Measurements from ENCODE around the gene PKD1L1. TPM values are rescaled to one million over a fixed set of nuclear protein-coding genes. Genes with fewer than 3 reads are reported as not detected.

Gene PKD1L1
- total RNA-seq, 1 experiment from 2014 or later = 0.07 TPM

- ChIA-PET POLR2A (interaction anchor here (0.7 kb wide), 1 partner anchor 473 kb away, joined by 5 read pairs; no protein-coding TSS in a partner anchor), CTCF (interaction anchor here (1.8 kb wide), 1 partner anchor 541 kb away, joined by 4 read pairs; no protein-coding TSS in a partner anchor)
- DNase-seq (ENCODE audit: low spot score) (no peak), ATAC-seq (no peak)
- no peak overlapping the region for H3K4me3 Mint-ChIP-seq
- H3K9me3 Mint-ChIP-seq = no peaks in the 10 kb centered on the region
- no peaks in the 10 kb centered on the region for H3K4me1 Mint-ChIP-seq
- no peaks in the 10 kb centered on the region for H3K27me3 Mint-ChIP-seq (ENCODE audit: low read depth)
- TF ChIP-seq ZNF416 (CRISPR knock-in tag; IDR thresholded peaks at IDR 0.05) (no peak), NR1H2 (CRISPR knock-in tag; IDR thresholded peaks at IDR 0.05) (no peak), ATF2 (CRISPR knock-in tag; IDR thresholded peaks at IDR 0.05; ENCODE audit: borderline replicate concordance, low read depth) (no peak), ZNF425 (CRISPR knock-in tag; conservative IDR thresholded peaks at IDR 0.05) (no peak), IRF1 (CRISPR knock-in tag; IDR thresholded peaks at IDR 0.05) (no peak), ETV6 (CRISPR knock-in tag; IDR thresholded peaks at IDR 0.05) (no peak)
- no peak overlapping the region for H3K27ac Mint-ChIP-seq
- H3K36me3 Mint-ChIP-seq = no peaks in the 10 kb centered on the region
Measured at GRCh38 chr7:47807126-47807525, 141.1 kb downstream of the PKD1L1 start.

GRCh38 chr7:47806701-47807103 is 141.6 kb downstream of the PKD1L1 start:
- DNase-seq (ENCODE audit: low spot score) (no peak), ATAC-seq (no peak)
- Mint-ChIP-seq H3K4me3 (no peak overlapping the region), H3K27me3 (ENCODE audit: low read depth) (no peaks in the 10 kb centered on the region), H3K4me1 (no peaks in the 10 kb centered on the region), H3K9me3 (no peaks in the 10 kb centered on the region), H3K27ac (no peak overlapping the region), H3K36me3 (no peaks in the 10 kb centered on the region)
- TF ChIP-seq ZNF416 (CRISPR knock-in tag; IDR thresholded peaks at IDR 0.05) (no peak), FOXK1 (CRISPR knock-in tag; IDR thresholded peaks at IDR 0.05) (no peak)
- TF ChIP-seq, protein P1, sequence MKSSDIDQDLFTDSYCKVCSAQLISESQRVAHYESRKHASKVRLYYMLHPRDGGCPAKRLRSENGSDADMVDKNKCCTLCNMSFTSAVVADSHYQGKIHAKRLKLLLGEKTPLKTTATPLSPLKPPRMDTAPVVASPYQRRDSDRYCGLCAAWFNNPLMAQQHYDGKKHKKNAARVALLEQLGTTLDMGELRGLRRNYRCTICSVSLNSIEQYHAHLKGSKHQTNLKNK (CRISPR knock-in tag; IDR thresholded peaks at IDR 0.05) = no peak
- ChIA-PET CTCF (interaction anchor here (0.8 to 1.8 kb wide), 2 partner anchors 12 to 540 kb away, joined by 3 to 5 read pairs (median 4); no protein-coding TSS in a partner anchor), POLR2A (interaction anchor here (0.7 kb wide), 1 partner anchor 473 kb away, joined by 5 read pairs; no protein-coding TSS in a partner anchor)

- no peaks in the 10 kb centered on the region for H3K9me3 Mint-ChIP-seq
- no peaks in the 10 kb centered on the region for H3K4me1 Mint-ChIP-seq
- H3K27ac Mint-ChIP-seq = no peak overlapping the region
- no peaks in the 10 kb centered on the region for H3K36me3 Mint-ChIP-seq
- no peak overlapping the region for H3K4me3 Mint-ChIP-seq
- POLR2A ChIA-PET = interaction anchor here (0.7 kb wide), 1 partner anchor 206 kb away, joined by 6 read pairs; no protein-coding TSS in a partner anchor
- ATAC-seq = no peak
- CTCF ChIA-PET = interaction anchor here (0.6 to 1.3 kb wide), 3 partner anchors 15 to 280 kb away, joined by 3 to 4 read pairs (median 3); no protein-coding TSS in a partner anchor
- no peak for DNase-seq (ENCODE audit: low spot score)
- TF ChIP-seq IRF2 (CRISPR knock-in tag; IDR thresholded peaks at IDR 0.05; ENCODE audit: borderline replicate concordance, low read depth) (no peak), MYBL2 (CRISPR knock-in tag; IDR thresholded peaks at IDR 0.05) (no peak), ZBTB43 (CRISPR knock-in tag; IDR thresholded peaks at IDR 0.05) (no peak), HMGXB4 (CRISPR knock-in tag; IDR thresholded peaks at IDR 0.05) (no peak), JUN (CRISPR knock-in tag; IDR thresholded peaks at IDR 0.05) (no peak)
- TF ChIP-seq, protein P1 (CRISPR knock-in tag; IDR thresholded peaks at IDR 0.05) = no peak
- TF ChIP-seq, protein P2, sequence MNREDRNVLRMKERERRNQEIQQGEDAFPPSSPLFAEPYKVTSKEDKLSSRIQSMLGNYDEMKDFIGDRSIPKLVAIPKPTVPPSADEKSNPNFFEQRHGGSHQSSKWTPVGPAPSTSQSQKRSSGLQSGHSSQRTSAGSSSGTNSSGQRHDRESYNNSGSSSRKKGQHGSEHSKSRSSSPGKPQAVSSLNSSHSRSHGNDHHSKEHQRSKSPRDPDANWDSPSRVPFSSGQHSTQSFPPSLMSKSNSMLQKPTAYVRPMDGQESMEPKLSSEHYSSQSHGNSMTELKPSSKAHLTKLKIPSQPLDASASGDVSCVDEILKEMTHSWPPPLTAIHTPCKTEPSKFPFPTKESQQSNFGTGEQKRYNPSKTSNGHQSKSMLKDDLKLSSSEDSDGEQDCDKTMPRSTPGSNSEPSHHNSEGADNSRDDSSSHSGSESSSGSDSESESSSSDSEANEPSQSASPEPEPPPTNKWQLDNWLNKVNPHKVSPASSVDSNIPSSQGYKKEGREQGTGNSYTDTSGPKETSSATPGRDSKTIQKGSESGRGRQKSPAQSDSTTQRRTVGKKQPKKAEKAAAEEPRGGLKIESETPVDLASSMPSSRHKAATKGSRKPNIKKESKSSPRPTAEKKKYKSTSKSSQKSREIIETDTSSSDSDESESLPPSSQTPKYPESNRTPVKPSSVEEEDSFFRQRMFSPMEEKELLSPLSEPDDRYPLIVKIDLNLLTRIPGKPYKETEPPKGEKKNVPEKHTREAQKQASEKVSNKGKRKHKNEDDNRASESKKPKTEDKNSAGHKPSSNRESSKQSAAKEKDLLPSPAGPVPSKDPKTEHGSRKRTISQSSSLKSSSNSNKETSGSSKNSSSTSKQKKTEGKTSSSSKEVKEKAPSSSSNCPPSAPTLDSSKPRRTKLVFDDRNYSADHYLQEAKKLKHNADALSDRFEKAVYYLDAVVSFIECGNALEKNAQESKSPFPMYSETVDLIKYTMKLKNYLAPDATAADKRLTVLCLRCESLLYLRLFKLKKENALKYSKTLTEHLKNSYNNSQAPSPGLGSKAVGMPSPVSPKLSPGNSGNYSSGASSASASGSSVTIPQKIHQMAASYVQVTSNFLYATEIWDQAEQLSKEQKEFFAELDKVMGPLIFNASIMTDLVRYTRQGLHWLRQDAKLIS (CRISPR knock-in tag; IDR thresholded peaks at IDR 0.05; ENCODE audit: borderline replicate concordance) = no peak
- no peaks in the 10 kb centered on the region for H3K27me3 Mint-ChIP-seq (ENCODE audit: low read depth)
Measured at GRCh38 chr7:47804767-47805545, 143.3 kb downstream of the PKD1L1 start.
